K562 (cell line): ENCODE results near the gene JUND. TPM values are rescaled to one million over a fixed set of nuclear protein-coding genes. Genes with fewer than 3 reads are reported as not detected.
A peak's percentile ranks its signal among the peaks of the same experiment; 100 is the strongest.

Experiments
- CCAR2 ChIP-seq: fragments of 200-400 bp; formaldehyde crosslinking; IDR thresholded peaks from 2 replicates; pipeline ENCODE4 v1.6.1; 2017; ENCODE audit warnings: mild to moderate bottlenecking, low read depth, low read length
- CREM ChIP-seq: IDR thresholded peaks from 2 replicates; pipeline ENCODE4 v1.6.1; 2014; ENCODE audit warnings: antibody characterized with exemption, low read depth
- ETS2 ChIP-seq: IDR thresholded peaks from 2 replicates; pipeline ENCODE4 v1.6.1; 2016; ENCODE audit warnings: borderline replicate concordance, missing genetic modification characterization, mild to moderate bottlenecking, moderate library complexity, missing compliant biosample characterization; ENCODE audit not compliant: poor library complexity, severe bottlenecking
- FOSL1 ChIP-seq: fragments of 200-800 bp; sonication (Bioruptor generic); conservative IDR thresholded peaks from 2 replicates; pipeline ENCODE4 v1.6.1; 2016; ENCODE audit warnings: missing genetic modification characterization, missing compliant biosample characterization
- FOXA3 ChIP-seq, 2 experiments: fragments of 450-650 bp in 1 of 2; sonication (generic) in 1 of 2; formaldehyde crosslinking; IDR thresholded peaks in 1 of 2; conservative IDR thresholded peaks in 1 of 2; 2 replicates each; pipeline versions ENCODE4 v1.4.0 to v1.8.0; 2020 to 2022; ENCODE audit warnings: mild to moderate bottlenecking in 2 of 2, missing genetic modification reagents in 1 of 2
- FOXK2 ChIP-seq, 2 experiments: fragments of 450-650 bp; IDR thresholded peaks in 1 of 2; conservative IDR thresholded peaks in 1 of 2; 2 replicates each; pipeline ENCODE4 v1.6.1; 2016; ENCODE audit warnings: low read depth in 2 of 2, mild to moderate bottlenecking in 1 of 2
- HDAC3 ChIP-seq: fragments of 450-650 bp; IDR thresholded peaks from 2 replicates; pipeline ENCODE4 v1.6.1; 2018; ENCODE audit warnings: borderline replicate concordance, mild to moderate bottlenecking, moderate library complexity; ENCODE audit not compliant: partially characterized antibody
- HDAC6 ChIP-seq: IDR thresholded peaks from 2 replicates; pipeline ENCODE4 v1.6.1; 2012; ENCODE audit warnings: low read depth, mild to moderate bottlenecking, control low read depth, inconsistent platforms, low read length, moderate library complexity
- HMG20A ChIP-seq: fragments of 450-650 bp; formaldehyde crosslinking; conservative IDR thresholded peaks from 2 replicates; pipeline ENCODE4 v1.4.0; 2020; ENCODE audit warnings: mild to moderate bottlenecking, mixed read lengths
- MBD2 ChIP-seq: sonication (generic); IDR thresholded peaks from 2 replicates; pipeline ENCODE4 v1.6.1; 2016; ENCODE audit warnings: low read depth, borderline replicate concordance
- MXI1 ChIP-seq: IDR thresholded peaks from 2 replicates; pipeline ENCODE4 v1.6.1; 2011; ENCODE audit warnings: low read depth, mild to moderate bottlenecking, improper control_type of control experiment, low read length
- MYC ChIP-seq, 2 experiments: fragments of 250-450 bp in 1 of 2; sonication (Bioruptor Pico) in 1 of 2; IDR thresholded peaks; 2 replicates each; pipeline versions ENCODE4 v1.5.1 to v1.6.1; 2012 to 2021; ENCODE audit warnings: low read depth in 2 of 2, borderline replicate concordance in 1 of 2, improper control_type of control experiment in 1 of 2, low read length in 1 of 2, mild to moderate bottlenecking in 1 of 2, moderate library complexity in 1 of 2
- NFIX ChIP-seq: fragments of 250-450 bp; sonication (Bioruptor Pico); IDR thresholded peaks from 2 replicates; pipeline ENCODE4 v1.4.0; 2020; ENCODE audit warnings: low read depth, mild to moderate bottlenecking, moderate library complexity
- PRPF4 ChIP-seq: fragments of 200-400 bp; formaldehyde crosslinking; IDR thresholded peaks from one replicate; pipeline ENCODE4 v1.6.1; 2017; ENCODE audit warnings: low read length, low read depth, mild to moderate bottlenecking; ENCODE audit not compliant: insufficient read depth, poor library complexity, severe bottlenecking
- RERE ChIP-seq: sonication (generic); formaldehyde crosslinking; IDR thresholded peaks from 2 replicates; pipeline ENCODE4 v1.8.0; 2023; ENCODE audit warnings: missing genetic modification reagents, mild to moderate bottlenecking, borderline replicate concordance
- SMARCA5 ChIP-seq: fragments of 450-650 bp; IDR thresholded peaks from 2 replicates; pipeline ENCODE4 v1.6.1; 2016
- SP2 ChIP-seq: IDR thresholded peaks from 2 replicates; pipeline ENCODE4 v1.6.1; 2011; ENCODE audit warnings: mild to moderate bottlenecking, low read depth, low read length, moderate library complexity; ENCODE audit not compliant: poor library complexity, severe bottlenecking; ENCODE audit errors: extremely low read depth
- TCF7 ChIP-seq: sonication (generic); IDR thresholded peaks from 2 replicates; pipeline ENCODE4 v1.6.1; 2016; ENCODE audit warnings: antibody characterized with exemption, borderline replicate concordance
- ZBED1 ChIP-seq: IDR thresholded peaks from 2 replicates; pipeline ENCODE4 v1.6.1; 2014
- ZBTB43 ChIP-seq: sonication (generic); formaldehyde crosslinking; IDR thresholded peaks from 2 replicates; pipeline ENCODE4 v1.8.0; 2023; ENCODE audit warnings: mild to moderate bottlenecking, missing genetic modification reagents
- ZNF778 ChIP-seq: fragments of 450-650 bp; formaldehyde crosslinking; IDR thresholded peaks from 2 replicates; pipeline ENCODE4 v1.4.0; 2020; ENCODE audit warnings: mild to moderate bottlenecking, moderate library complexity
- ZNF830 ChIP-seq: fragments of 250-450 bp; sonication (Bioruptor Pico); IDR thresholded peaks from 2 replicates; pipeline ENCODE4 v1.5.0; 2021; ENCODE audit warnings: mild to moderate bottlenecking
- polyA plus RNA-seq, 8 experiments: library from polyadenylated mRNA; depleted of rRNA in 4 of 8; stranded (reverse) in 5 of 8; unstranded in 3 of 8; fragments of >200 nt; fragmentation: Nextera tagmentation in 2 of 8; fragmentation: Illumina TruSeq in 1 of 8; extraction: Ambion mirVana in 2 of 8; extraction: Trizol in 1 of 8; gene quantifications; 2 replicates each; pipeline versions ENCODE4 v1.2.1 to v1.2.3, GENCODE V29; 2011 to 2014; ENCODE audit warnings: inconsistent platforms in 1 of 8, missing spikeins in 1 of 8
- total RNA-seq, 7 experiments: library from RNA; depleted of rRNA in 6 of 7; stranded (reverse); fragments of >200 nt in 6 of 7; fragmentation: Illumina TruSeq in 2 of 7; extraction: Trizol in 2 of 7; gene quantifications; 2 replicates each; pipeline versions ENCODE4 v1.2.1 to v1.2.3, GENCODE V29; 2011 to 2021; ENCODE audit warnings: low replicate concordance in 1 of 7

Gene JUND
- total and polyA plus RNA-seq, 9 of the 15 experiments (the other 6 are each of a cell fraction or from before 2014, with no cell fraction given) = 6.4 to 286 (median 42.3) TPM

- TF ChIP-seq ZNF830 (CRISPR knock-in tag) (no peak), HDAC3 (no peak), HMG20A (CRISPR knock-in tag) (no peak), ZBED1 (0 out of 2 replicates have a peak, but pooled peaks have one; percentile 15), CCAR2 (no peak), FOXA3 (CRISPR knock-in tag; conservative IDR thresholded peaks at IDR 0.05 in 1 of 2, IDR thresholded peaks at IDR 0.05 in 1 of 2) (no peak), NFIX (CRISPR knock-in tag) (no peak), MBD2 (no peak), ZBTB43 (CRISPR knock-in tag) (no peak), SMARCA5 (no peak), TCF7 (no peak), FOXK2 (conservative IDR thresholded peaks at IDR 0.05 in 1 of 2, IDR thresholded peaks at IDR 0.05 in 1 of 2; ENCODE audit: low read depth in 2 of 2) (peak; percentile 38 to 54; a peak in 2 of 4 replicates), RERE (CRISPR knock-in tag) (no peak), FOSL1 (tag) (no peak), CREM (peak; percentile 45; the same call in 1 of the 2 replicates), ZNF778 (CRISPR knock-in tag) (no peak), SP2 (no peak), HDAC6 (no peak), ETS2 (tag) (no peak), MXI1 (no peak), MYC (IDR thresholded peaks at IDR 0.05; ENCODE audit: low read depth, low read length) (0 out of 2 replicates have a peak, but pooled peaks have one; percentile 20), MYC (CRISPR knock-in tag; IDR thresholded peaks at IDR 0.05; ENCODE audit: borderline replicate concordance, low read depth) (peak; percentile 79; the same call in 1 of the 2 replicates), PRPF4 (no peak)
Observed at GRCh38 chr19:18322318-18322758, 40.9 kb upstream of the JUND start (continued).
